Activated CD8-positive, alpha-beta memory T cell treated with anti-CD3 and anti-CD28 coated beads, Interleukin-2, amount 50 U/mL, for 1 hour (primary cell): ENCODE results near the gene GNRH2.
"Not testable (repeated sequence)": the region's sequence is repeated elsewhere in the genome, so short reads cannot be mapped to it uniquely, and the experiment has no call there.

Experiments
- DNase-seq: peaks from one replicate; pipeline ENCODE4 v3.0.0-alpha.2; 2020; ENCODE audit errors: extremely low read depth

Gene GNRH2, protein sequence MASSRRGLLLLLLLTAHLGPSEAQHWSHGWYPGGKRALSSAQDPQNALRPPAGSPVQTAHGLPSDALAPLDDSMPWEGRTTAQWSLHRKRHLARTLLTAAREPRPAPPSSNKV

DNA sequence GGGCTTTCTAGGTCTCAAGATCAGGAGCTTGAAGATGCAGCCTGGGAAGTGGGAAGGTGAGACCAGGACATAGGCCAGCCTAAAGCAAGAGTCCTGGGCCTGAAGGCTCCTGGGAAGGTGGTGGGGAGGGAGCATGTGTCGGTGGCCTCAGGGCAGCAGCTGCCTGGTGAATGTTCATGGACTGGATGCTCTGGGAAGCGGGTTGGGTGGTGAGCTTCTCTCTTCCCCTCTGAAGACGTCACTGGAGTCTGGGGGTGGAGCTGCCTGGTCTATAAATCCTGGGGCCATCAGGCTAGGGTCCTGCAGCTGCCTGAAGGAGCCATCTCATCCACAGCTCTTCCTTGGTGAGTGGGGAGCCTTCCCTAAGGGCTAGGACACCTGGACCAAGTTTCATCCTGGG is at the start of gene GNRH2:
GNRH2 (plus strand) TSS at position 301 of the 400 bp plus-strand sequence. CDS start 793 bp downstream, outside the sequence.
- no peak for DNase-seq

DNA sequence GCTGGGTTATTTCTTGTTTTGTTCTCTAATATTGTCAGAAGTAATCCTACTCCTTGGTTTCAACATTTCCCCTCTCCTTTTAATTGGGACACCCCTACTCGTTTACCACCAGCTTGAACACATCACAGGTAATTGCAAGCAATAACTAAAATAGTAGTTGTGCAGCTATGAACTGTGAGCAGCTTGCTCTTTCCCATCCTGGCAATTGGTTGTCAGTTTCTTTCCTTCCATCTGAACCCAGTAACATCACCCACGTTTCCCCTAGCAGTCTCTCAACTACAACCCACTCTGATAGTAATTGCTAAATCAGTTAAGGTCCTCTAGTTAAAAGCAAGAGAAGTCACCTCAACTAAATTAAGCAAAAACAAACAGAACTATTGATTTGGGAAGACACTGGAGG is 47.6 kb upstream of the GNRH2 start:
- no peak for DNase-seq

DNA sequence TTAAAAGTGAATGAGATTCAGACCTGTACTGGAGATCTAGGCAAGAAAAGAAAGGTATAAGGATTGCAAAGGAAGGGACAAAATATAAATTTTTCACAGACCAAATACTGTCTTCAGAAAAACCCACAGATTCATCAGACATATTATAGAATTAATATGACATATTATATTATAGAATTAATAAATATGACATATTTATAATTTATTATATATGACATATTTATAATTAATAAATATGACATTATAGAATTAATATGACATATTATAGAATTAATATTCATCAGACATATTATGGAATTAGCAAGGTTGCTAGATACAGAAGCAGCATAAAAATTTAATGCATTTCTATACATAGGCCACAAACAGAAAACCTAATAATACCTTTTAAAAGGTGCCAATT is 44.7 kb upstream of the GNRH2 start:
- no peak for DNase-seq

DNA sequence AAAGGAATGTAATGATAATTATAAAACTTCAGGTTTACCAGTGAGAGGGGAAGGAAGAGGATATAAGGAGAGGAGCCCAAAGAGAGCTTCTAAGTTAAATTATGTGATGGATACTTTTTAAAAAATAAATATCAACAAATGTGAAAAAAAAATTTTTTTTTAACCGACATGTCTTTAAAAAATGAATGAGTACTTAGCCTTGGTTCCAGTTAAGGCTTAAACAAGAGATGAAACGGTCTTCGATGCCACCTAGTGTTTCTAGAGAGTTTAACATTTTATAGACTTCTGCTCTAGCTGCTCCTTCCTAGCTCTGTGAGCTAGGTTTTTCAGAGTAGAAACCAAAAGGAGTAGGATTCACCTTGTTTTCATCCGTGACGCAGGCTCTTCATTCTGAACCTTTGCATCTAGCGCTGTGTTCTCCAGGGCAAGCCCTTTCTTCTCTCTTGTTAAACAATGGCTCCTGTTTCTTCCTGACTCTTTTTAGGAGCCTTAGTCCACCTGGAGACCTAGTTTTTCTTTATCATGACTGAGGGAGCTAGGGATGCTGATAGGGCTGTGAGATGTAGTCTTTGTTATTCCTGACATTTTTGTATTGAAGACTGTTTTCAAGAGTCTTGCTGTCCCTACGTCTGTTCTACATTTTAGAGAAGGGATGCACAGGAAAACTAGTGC is 42.4 kb upstream of the GNRH2 start:
- no peak for DNase-seq

DNA sequence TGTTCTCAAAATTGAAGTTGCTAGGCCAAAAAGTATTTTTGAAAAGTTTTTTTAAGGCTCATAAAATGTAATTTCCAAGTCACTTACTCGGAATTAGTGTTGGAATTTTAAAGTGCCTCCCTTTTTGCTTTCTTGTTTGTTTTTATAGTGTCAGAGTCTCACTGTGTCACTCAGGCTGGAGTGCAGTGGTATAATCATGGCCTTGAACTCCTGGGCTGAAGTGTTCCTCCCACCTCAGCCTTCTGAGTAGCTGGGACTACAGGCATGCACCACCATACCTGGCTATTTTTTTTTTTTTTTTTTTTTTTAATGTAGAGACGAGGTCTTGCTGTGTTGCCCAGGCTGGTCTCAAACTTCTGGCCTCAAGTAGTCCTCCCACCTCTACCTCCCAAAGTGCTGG is 40.0 kb upstream of the GNRH2 start:
- DNase-seq, result no peak

DNA sequence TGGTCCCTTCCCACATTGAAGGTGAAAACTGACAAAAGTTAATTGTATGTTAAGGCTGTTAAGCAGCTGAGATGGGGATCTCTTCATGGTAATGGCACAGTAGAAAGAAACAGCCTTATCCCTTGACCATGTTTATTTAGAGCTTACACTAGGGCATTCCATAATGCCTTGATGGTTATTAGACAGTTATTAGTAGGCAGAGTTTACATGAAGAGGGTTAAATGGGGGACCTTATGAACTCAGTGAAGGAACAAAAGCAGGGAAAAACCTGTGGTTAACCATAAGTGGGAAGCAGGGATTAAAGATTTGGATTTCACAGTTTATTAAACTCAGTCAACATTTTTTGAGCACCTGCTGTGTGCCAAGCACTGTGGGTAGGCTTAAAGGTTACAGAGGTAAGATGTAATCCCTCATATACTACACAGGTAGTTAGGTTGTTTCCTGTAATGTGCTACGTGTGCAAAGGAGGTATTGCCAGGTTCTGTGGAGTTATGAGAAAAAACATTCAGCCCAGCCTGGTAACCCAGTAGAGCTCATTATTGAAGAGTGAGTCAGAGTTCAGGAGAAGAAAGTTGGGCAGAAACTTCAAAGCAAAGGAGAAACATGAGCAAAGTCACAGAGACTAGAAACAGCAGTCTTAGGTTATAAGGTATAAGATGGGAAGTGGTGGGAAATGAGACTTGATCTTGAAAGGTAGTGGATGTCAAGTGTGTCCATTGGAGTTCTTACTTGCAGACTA is 32.3 kb upstream of the GNRH2 start:
- DNase-seq, result no peak

DNA sequence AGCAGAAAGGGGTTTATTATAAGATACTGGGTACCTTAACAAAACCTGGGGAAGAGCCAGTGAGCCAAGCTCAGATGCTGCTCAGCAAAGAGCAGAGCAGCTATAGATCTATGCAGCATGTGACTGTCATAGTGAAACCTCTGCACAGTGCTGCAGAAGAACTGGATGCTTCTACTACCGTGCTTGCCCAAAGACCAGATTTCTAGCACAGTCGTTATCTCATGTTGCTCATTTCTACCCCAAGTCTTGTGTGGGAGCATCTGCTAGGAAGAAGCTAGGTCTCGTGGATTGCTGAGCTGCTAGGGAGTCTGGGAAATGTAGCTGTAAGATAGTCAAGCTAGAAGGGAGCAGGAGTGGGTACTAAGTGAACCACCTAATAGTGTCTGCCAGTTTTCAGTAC is 31.7 kb upstream of the GNRH2 start:
- DNase-seq, result no peak

DNA sequence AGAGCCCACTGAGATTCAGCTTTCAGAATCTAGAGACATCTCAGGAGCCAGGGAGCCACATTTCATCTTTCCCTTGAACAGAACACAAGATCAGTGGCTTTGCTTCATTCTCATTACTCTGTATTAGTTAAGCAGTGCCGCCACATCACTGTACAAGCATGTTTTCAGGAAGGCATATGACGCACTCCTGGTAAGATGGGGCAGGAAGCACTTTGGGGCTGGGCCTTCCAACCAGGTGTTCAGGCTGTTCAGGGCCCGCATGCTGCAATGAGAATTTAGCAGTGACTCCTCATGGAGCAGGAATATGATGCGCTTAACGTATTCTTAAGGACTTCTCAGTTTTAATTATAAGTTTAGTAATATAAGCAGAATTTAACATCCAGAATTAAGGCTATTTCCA is 29.7 kb upstream of the GNRH2 start:
- no peak for DNase-seq

DNA sequence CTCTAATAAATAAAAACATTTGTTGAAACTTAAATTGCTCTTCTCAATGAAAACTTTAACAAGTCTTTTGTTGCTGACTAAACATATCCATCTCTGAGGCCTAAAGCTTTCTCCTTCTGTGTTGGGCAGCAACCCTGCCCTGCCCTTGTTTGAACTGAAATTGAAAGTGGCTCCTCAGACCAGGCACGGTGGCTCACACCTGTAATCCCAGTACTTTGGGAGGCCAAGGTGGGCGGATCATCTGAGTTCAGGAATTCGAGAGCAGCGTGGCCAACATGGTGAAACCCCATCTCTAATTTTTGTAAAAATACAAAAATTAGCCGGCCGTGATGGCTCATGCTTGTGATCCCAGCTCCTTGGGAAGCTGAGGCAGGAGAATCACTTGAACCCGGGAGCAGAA is 29.2 kb upstream of the GNRH2 start:
- no peak for DNase-seq

DNA sequence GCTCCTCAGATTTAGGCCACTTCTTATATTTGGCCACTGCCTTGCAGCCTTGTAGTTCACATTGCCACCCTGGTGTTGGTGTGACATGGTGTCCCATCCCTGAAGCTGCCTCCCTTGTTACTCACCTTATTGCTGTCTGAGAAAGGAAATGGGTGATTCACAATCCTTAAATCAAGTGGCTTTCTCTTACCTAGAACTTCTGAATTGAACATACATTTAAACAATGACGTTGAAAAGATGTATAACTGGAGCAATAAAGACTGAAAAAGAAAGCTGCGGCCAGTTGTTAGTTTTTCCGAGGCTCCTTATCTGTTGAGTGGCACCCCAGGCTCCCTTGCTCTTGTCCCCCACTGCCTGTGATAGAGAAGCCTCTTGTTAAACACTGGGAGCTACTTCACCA is 28.8 kb upstream of the GNRH2 start:
- no peak for DNase-seq

DNA sequence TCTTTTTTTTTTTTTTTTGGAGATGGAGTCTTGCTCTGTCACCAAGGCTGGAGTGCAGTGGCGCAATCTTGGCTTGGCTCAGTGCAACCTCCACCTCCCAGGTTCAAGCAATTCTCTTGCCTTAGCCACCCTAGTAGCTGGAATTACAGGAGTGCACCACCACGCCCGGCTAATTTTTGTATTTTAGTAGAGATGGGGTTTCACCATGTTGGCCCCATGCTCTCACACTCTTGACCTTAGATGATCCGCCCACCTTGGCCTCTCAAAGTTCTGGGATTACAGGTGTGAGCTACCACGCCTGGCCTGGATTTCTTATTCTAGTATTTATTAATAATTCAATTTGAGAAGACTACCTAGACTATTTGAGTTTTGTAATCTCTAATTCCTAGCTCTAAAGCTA is 28.1 kb upstream of the GNRH2 start:
- not testable (repeated sequence) for DNase-seq

DNA sequence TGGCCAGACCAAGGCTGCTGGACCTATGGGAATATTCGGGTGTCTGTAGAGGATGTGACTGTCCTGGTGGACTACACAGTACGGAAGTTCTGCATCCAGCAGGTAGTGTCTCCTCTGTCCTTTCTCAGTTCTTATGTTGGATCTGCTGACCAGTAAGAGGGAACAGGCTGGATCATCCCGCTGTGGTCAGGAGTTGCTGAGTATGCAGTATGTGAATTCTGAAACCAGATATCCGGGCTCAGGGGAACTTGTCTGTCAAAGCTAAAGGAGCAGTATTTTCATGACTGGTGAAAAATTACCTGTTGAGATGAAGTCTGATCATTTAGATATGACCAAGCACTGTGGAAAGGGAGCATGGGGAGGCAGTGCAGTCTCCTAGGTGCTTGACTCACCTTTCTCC is 22.1 kb upstream of the GNRH2 start:
- no peak for DNase-seq

DNA sequence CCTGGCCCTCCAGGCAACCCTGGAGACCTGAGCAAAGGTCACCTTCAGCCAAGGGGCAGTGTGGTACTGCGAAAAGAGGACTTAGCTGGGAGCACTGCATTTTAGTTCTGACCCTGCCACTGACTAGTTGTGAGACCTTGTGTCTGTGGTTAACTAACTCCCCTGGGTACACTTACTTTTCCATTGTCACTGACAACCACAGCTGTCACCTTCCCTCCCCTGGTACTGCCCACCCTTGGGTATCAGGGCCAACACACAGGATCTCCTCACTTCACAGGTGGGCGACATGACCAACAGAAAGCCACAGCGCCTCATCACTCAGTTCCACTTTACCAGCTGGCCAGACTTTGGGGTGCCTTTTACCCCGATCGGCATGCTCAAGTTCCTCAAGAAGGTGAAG is 21.6 kb upstream of the GNRH2 start:
- DNase-seq, result no peak

DNA sequence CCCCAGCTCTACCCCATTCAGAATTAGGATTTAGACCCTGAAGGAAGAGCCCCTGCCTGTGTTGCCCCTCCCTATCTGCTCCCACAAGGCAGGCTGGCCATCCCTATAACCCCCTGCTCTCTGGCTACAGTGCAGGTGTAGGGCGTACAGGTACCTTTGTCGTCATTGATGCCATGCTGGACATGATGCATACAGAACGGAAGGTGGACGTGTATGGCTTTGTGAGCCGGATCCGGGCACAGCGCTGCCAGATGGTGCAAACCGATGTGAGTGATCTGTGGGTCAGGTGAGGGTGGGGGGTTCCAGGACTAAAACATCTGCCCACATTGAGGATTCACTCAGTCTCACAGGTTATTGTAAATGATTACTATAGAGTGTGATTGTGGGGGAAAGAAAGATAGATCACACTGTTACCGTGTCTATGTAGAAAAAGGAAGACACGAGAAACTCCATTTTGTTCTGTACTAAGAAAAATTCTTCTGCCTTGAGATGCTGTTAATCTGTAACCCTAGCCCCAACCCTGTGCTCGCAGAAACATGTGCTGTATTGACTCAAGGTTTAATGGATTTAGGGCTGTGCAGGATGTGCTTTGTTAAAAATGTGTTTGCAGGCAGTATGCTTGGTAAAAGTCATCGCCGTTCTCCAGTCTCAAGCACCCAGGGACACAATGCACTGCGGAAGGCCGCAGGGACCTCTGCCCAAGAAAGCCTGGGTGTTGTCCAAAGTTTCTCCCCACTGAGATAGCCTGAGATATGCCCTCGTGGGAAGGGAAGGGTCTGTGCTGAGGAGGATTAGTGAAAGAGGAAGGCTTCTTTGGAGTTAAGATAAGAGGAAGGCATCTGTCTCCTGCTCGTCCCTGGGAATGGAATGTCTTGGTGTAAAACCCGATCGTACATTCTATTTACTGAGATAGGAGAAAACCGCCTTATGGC is 20.6 kb upstream of the GNRH2 start:
- DNase-seq, result not testable (repeated sequence)

DNA sequence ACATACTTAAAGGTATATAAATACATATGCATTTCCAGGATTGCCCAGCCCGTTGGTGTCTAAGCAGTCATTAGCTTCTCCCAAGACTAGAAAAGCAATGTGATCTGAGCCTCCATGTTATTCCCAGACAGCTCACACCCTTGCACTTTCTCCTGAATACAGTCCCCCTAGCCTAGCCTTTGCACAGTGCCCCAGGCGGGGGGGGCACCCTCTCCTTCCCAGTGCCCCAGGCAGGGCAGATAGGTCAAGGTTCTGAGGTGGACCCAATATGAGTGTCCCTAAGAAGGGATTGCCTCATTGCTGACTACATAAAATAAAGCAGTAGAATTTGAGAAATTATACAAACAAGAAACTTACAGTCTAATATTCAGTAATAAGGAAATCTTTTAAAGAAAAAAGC is 15.4 kb upstream of the GNRH2 start:
- no peak for DNase-seq

DNA sequence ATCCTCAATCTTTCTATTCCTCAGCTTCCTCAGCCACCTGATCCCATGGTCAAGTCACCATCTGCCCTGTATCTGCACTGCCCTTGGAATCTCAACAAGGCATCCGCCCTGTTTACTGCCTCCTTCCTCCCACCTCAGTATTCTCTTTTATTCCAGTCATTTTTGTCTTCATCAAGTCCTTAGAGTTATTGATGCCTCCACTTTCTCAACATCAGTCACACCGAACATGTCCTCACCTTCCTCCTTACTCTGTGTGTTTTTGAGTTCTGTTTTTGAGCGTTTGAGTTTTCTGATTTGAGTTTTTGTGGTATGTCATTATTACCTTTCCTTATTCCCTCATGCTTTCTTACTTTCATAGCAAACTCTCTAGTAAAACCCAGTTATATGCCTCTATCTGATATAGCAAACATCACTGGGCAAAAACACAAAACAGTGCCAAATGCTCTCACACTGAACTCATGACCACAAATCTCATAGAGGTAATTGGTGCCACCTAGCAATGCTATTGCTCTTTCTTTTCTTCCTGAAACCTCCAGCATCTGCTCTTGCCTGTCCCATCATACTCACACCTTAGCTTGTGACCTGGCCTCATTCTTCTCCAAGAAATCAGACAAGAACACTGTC is 11.8 kb upstream of the GNRH2 start:
- DNase-seq, result no peak

DNA sequence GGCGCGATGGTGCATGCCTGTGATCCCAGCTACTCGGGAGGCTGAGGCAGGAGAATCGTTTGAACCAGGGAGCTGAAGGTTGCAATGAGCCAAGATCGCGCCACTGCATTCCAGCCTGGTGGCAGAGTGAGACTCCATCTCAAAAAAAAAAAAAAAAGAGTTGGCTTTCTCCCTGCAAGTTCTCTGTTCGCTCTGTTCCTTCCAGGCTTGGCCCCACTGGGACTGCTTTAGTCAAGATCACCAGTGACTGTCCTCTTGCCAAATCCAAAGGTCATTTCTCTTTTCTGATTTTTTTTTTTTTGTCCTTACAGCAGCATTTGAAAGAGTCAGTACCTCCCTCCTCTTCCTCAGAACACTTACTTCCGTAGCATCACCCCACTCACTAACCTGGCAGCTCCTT is 10.8 kb upstream of the GNRH2 start:
- DNase-seq, result no peak

DNA sequence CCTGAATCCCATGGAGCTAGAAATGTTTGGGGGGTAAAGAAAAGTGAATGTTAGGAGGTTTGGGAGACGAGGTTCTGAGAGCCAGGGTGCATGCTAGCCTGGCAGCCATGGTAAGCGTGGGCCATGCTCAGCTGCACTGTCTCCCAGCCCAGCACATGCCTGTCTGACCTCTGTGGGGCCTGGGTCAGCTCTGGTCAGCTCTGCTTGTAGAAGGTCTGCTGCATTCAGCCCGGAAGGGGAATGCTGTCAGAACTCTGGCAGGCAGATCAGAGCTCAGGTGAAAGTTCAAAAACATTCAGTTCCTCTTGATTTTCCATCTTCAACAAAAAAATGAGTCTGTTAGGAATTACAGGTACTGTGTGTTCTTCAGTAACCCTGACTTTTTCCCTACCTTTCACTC is 5.8 kb upstream of the GNRH2 start:
- DNase-seq, result no peak

DNA sequence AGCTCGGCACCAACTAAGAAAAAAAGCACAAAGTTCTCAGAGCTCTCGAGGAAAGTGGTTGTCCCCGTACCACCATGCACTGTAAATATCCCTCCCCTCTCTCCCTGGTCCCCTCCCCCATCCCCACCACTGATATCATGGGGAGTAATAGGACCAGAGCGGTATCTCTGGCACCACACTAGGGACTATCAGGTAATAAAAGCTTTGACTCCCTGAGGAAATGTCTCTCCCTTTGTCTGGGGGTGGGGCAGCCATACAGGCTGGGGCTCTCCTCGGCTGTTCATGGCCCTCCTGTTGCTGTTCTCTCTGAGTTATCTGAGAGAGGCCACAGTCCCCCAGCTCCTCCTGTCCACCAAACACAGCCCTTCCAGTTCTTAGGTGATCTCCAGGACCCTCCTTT is 5.0 kb upstream of the GNRH2 start:
- DNase-seq, result no peak

DNA sequence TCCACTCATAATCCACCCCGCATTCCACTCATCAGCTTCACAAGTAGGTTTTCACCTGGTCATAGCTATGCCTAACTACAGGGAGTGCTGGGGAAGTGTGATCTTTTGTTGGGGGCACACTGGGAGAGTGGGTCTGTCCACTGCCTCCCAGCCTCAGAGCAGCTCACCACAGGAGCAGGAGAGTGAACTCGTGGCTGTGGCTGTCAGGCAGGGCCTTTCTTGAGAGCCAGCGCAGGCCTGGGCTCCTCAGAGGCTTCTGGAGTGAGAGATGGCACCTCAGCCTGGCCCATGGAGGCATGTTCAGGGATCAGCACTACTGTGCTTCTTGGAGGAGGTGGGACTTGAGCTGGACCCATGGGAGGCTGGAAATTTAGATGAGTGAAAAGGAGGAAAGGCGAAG is 4.0 kb upstream of the GNRH2 start:
- no peak for DNase-seq

DNA sequence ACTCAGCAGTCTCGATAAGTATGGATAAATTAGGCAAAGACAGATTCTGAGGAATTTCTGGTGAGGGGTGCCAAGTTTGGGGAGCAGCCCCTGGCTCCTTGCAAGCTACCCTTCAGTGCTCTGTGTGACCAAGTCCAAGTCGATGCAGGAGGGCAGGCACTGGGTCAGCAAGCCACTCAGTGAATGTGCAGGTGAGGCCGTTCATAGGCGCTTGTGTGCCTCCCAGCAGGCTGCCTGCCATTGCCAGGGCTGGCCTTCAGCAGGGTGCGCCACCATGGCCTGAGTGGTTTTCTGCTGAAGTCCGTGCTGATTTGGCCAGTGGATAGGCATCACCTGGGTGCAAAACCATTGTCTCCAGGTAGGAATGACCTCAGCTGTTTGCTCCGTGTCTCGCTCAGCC is 3.3 kb upstream of the GNRH2 start:
- DNase-seq, result no peak

DNA sequence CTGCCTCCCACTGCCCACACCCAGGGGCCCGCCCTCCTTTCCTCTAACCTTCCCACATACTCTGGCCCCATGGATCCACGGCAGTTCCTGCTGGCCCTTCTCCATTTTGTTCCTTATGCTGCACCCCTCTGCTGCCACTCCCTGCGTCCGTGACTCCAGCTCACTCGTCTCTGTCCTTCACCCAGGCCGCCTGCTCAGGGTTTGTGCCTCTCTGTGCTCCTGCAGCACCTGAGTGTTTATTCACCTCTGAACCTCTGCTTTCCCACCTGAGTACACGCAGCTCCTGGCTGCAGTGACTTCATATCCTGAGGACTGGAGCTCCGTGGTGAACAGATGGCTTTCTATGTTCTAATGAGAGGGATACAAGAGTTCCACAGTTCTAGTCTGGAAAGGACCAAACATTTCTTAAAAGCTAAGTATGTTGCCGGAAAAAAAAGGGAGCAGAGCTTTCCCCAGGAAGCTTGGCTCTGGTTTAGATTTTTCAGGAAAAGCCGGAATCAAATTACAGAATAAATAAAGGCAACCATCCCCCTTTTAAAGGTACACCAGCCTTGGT is 1.5 kb upstream of the GNRH2 start:
- DNase-seq, result no peak
